Amniotic stem cell (primary cell): Measurements from ENCODE around the gene B4GALT6.

Experiments used
- DNase-seq: peaks from one replicate; lab custom pipeline; 2025; lab: John Stamatoyannopoulos, UW

The B4GALT6 gene

DNA sequence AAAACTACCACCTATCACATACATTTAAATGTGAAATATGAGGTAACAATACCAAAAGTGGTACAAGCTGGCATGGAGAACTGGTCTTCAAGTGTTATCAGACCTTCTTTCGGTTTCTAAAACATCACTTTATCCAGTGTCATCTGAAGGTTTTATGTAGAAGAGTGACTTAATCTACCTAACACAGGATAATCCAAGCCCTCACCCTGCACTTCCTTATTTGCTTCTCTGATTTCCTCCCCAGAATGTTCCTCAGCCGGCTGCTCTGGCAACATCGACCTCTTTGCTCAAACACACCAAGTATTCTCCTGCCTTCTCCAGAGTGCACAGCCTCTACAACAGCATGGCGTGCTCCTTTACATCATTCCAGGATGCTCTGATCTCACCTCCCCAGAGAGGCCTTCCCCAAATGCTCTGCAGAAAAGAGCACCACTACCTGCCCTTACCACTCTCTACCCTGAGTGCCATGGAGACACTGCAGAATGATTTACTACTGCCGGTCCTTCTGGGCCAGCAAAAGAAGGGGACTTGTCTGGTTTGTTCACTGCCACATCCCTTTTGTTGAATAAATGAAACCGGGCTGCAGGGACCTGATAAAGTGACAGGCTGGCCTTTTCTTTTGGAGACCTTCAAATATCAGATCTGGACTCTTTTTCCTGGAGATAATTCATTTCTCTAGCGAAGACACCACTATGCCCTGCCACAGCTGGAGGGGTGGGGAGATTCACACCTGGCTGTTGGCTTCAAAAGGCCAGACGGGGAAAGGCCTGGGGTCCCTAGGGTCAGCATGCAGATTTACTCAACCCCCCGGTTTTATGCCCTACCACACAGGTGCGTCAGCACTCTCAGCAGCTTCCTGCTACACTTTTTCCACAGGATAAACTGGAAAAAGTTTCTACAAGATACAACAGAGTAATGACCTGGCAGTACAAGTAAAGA lies 50.7 kb downstream of the B4GALT6 start:
- no peak for DNase-seq

GRCh38 chr18:31632356-31632755 lies 52.0 kb downstream of the B4GALT6 start:
- DNase-seq: no peak

DNA sequence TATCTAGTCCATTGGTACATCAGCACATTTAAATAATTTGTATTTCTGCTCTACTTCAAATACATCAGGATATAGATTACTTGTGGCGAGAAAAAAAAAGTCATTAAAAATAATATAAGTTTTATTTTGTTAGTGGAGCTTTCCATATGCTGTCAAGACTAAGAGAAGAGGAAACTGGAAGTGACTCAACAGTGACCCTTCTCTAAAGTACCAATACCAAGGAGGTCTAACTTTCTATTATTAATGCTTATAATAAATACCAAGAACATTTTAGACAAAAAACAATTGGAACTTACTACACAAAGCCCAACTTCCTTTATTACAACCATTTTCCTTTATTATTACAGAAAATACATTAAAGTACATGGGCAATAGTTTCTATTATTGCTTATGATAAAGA lies 52.9 kb downstream of the B4GALT6 start:
- no peak for DNase-seq

- DNase-seq: no peak
Measured at GRCh38 chr18:31630549-31630948, 53.8 kb downstream of the B4GALT6 start.

DNA sequence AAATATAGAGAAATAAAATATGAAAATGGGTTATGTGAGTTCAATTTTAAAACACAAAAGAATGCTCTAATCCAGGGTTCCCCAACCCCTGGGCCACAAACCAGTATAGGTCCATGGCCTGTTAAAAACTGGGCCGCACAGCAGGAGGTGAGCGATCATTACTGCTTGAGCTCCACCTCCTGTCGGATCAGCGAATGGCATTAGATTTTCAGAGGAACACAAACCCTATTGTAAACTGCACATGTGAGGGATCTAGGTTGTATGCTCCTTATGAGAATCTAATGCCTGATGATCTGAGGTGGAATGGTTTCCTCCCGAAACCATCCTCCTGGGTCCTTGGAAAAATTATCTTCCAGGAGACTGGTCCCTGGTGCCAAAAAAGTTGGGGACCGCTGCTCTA lies 58.0 kb downstream of the B4GALT6 start:
- no peak for DNase-seq

DNA sequence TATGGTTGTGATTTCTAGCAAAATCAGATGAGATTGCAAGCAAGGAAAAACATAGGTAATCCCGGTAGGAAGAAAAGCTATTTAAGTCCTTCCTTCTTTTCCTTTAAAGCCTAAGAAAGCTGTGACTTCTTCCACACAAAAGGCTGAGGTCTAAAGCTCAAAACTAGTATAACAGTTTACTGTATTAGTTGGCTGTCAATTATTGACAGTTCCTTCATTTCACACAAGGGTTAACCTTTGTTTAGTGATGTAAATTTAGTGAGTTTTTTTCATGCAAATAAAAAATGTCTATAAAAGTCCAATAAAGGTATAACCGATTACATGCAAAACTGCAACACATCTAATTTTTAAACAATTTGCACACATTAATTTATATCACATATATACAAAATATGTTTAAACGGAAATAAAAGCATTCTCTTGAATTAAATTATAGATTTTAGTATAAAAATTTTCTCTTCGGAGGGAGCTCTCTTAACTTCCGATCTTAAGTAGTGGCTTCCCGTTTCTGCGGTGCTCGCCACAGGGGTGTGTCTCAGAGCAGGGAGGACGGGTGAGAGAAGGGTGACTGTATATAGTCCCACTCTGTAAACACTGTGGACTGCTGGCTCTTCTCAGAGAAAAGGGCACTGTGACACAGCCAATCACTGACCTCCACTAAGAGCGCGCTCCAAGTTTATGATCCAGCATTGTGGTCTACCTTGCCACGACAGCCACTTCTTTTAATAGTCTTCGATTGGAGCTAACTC lies 59.3 kb downstream of the B4GALT6 start:
- DNase-seq: no peak

DNA sequence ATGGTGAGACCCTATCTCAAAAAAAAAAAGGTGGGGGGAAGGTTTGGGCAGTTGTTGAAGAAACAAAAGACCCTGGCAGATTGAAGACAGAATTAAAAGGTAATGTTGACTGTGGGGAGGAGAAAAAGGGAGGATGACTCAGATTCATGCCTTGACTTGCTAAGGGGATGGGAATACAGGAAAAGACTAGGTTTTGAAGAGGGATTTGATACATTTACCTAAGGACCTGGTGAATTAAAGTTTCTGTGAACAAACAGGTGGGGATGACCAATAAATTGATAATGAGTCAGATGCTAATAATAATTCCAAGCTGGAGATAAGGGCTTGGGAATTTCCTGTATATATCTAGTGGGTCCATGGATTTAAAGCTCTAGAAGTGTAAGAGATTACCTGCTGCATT lies 65.1 kb downstream of the B4GALT6 start:
- DNase-seq: no peak

GRCh38 chr18:31618801-31619200 lies 65.6 kb downstream of the B4GALT6 start:
- no peak for DNase-seq

DNA sequence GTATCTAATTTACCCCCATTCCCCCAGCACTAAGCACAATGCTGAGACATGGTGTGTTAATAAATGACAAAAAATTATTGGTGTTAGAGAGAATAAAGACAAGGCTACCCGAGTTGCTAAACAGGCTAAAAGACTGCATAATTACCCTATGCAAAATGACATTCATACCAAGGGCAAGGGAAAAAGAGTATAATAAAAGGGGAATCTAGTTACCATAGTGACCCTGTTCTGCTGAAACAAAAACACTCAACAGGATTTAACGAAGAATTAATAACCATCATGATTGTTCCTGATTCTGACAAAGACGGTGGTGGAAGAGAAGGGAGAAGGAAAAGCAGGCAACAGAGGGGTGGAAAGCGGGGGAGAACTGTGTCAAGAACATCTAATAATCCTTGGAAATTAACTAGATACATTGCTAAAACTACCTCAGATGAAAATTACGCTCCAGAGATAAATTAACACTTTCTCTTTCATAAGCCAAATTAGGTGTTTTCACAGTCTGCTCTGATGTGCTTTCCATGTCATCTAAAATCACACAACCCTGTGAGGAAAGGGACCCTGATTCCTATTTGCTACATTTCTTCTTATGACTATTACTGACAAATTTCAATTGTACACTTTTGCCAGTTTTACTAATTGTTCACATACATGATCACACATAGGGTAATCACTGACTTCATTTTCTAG lies 67.2 kb downstream of the B4GALT6 start:
- DNase-seq: no peak

DNA sequence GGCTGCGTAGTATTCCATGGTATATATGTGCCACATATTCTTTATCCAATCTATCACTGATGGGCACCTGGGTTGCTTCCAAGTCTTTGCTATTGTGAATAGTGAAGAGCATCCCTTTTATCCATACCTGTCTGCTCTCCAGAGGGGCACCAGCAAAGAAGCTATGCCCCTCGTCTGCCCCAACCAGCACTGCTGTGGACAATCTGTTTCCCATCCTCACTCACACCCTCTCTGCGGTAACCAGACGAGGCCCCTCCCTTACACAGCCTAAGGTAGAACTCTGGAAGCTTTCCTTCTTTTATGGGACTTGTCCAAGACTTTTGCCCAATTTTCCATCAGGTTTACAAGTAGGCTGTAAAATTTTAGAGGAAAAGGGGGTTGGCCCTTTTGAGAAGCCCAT lies 67.8 kb downstream of the B4GALT6 start:
- DNase-seq: no peak

GRCh38 chr18:31614044-31614443 lies 70.3 kb downstream of the B4GALT6 start:
- no peak for DNase-seq

- no peak for DNase-seq
Measured at GRCh38 chr18:31612124-31612523, 72.3 kb downstream of the B4GALT6 start.

- no peak for DNase-seq
Measured at GRCh38 chr18:31611511-31611910, 72.9 kb downstream of the B4GALT6 start.

GRCh38 chr18:31610286-31611205 lies 73.8 kb downstream of the B4GALT6 start:
- no peak for DNase-seq

DNA sequence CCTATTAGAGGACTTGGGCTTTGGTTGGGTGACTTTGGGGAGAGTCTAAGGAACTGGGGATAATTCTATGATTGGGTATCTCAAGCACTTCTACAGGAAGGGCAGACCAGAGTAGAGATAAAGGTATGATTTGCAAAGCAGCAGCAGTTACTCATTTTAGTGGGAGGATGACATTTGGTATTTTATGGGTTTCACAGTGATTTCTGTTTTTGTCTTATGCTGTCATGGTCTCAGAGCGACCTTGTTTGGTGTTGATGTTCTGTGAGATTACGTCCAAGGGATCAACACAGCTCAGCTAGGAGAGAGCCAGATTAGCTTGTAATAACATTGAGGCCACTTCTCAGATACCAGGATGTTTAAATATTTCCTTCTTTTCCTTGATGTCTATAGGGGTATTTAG lies 74.5 kb downstream of the B4GALT6 start:
- no peak for DNase-seq

GRCh38 chr18:31607384-31607783 lies 77.0 kb downstream of the B4GALT6 start:
- no peak for DNase-seq

- no peak for DNase-seq
Measured at GRCh38 chr18:31606265-31606664, 78.1 kb downstream of the B4GALT6 start.

- no peak for DNase-seq
Measured at GRCh38 chr18:31603315-31603714, 81.1 kb downstream of the B4GALT6 start.

DNA sequence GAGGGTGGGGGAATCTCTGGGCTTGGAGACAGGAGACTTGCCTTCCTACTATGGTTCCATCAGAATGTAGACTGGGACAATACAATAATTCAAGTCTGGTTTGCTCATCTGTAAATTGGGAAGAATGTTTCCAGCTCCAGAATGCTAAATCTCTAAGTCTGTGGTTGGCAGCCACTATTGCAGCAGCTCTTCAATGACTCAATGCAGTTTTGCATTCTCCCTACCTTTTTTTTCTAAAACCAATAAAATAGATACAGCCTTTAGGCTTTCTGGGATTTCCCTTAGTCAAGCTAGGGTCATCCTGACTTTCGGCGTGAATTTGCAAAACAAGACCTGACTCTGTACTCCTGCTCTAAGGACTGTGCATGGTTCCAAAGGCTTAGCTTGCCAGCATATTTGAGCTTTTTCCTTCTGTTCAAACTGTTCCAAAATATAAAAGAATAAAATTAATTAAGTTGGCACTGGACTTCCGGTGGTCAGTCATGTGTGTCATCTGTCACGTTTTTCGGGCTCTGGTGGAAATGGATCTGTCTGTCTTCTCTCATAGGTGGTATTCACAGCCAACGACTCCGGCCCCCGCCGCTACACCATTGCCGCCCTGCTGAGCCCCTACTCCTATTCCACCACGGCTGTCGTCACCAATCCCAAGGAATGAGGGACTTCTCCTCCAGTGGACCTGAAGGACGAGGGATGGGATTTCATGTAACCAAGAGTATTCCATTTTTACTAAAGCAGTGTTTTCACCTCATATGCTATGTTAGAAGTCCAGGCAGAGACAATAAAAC lies 86.2 kb downstream of the B4GALT6 start:
- DNase-seq: no peak

DNA sequence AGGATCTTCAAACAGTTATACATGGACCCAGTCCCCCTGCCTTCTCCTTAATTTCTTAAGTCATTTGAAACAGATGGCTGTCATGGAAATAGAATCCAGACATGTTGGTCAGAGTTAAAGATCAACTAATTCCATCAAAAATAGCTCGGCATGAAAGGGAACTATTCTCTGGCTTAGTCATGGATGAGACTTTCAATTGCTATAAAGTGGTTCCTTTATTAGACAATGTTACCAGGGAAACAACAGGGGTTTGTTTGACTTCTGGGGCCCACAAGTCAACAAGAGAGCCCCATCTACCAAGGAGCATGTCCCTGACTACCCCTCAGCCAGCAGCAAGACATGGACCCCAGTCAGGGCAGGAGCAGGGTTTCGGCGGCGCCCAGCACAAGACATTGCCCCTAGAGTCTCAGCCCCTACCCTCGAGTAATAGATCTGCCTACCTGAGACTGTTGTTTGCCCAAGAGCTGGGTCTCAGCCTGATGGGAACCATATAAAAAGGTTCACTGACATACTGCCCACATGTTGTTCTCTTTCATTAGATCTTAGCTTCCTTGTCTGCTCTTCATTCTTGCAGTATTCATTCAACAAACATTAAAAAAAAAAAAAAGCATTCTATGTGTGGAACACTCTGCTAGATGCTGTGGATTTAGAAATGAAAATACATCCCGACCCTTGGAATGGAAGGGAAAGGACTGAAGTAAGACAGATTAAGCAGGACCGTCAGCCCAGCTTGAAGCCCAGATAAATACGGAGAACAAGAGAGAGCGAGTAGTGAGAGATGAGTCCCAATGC lies 88.1 kb downstream of the B4GALT6 start:
- DNase-seq: no peak
